ENCODE data around the gene THSD7A. TPM values are rescaled to one million over a fixed set of nuclear protein-coding genes. Genes with fewer than 3 reads are reported as not detected.

Gene THSD7A
- total and polyA plus RNA-seq, 2 donors, result 0.50 to 1.5 TPM

- no peak overlapping the region for H3K4me3 ChIP-seq (ENCODE audit: low read length in 2 of 2)
- no peak overlapping the region for H3K27ac ChIP-seq (ENCODE audit: low read depth in 1 of 2, low read length in 1 of 2)
- WGBS, result 93% methylated on average over 4 of the region's 4 CpGs
- H3K27me3 ChIP-seq (ENCODE audit: control insufficient read depth in 2 of 2, insufficient read depth in 1 of 2, low read length in 1 of 2), result no peaks in the 10 kb centered on the region
- no peak for DNase-seq (ENCODE audit: low read depth in 6 of 9, low spot score in 9 of 9)
- peaks cover 0 to under 1% of the 10 kb centered on the region in 2 donors for H3K9me3 ChIP-seq (ENCODE audit: control insufficient read depth in 2 of 2, insufficient read depth in 1 of 2, low read length in 1 of 2)
- H3K36me3 ChIP-seq (ENCODE audit: control insufficient read depth in 2 of 2, insufficient read depth in 2 of 2, low read length in 1 of 2), result no peaks in the 10 kb centered on the region
- no peaks in the 10 kb centered on the region for H3K4me1 ChIP-seq (ENCODE audit: control insufficient read depth in 2 of 2, insufficient read depth in 2 of 2, low read length in 2 of 2)
Measured at GRCh38 chr7:11415101-11415500, 416.9 kb downstream of the THSD7A start.

- Histone ChIP-seq H3K4me1 (ENCODE audit: control insufficient read depth in 2 of 2, insufficient read depth in 2 of 2, low read length in 2 of 2) (no peaks in the 10 kb centered on the region), H3K27ac (ENCODE audit: low read depth in 1 of 2, low read length in 1 of 2) (no peak overlapping the region), H3K36me3 (ENCODE audit: control insufficient read depth in 2 of 2, insufficient read depth in 2 of 2, low read length in 1 of 2) (no peaks in the 10 kb centered on the region), H3K9me3 (ENCODE audit: control insufficient read depth in 2 of 2, insufficient read depth in 1 of 2, low read length in 1 of 2) (no peaks in the 10 kb centered on the region), H3K4me3 (ENCODE audit: low read length in 2 of 2) (no peak overlapping the region), H3K27me3 (ENCODE audit: control insufficient read depth in 2 of 2, insufficient read depth in 1 of 2, low read length in 1 of 2) (no peaks in the 10 kb centered on the region)
- DNase-seq (ENCODE audit: low read depth in 6 of 9, low spot score in 9 of 9), result no peak
Measured at GRCh38 chr7:11413901-11414300, 418.1 kb downstream of the THSD7A start.

GRCh38 chr7:11412036-11412435 lies 420.0 kb downstream of the THSD7A start:
- 86% methylated on average over 2 of the region's 2 CpGs for WGBS
- H3K27me3 ChIP-seq (ENCODE audit: control insufficient read depth in 2 of 2, insufficient read depth in 1 of 2, low read length in 1 of 2), result no peaks in the 10 kb centered on the region
- no peak overlapping the region for H3K4me3 ChIP-seq (ENCODE audit: low read length in 2 of 2)
- DNase-seq (ENCODE audit: low read depth in 6 of 9, low spot score in 9 of 9), result no peak
- H3K9me3 ChIP-seq (ENCODE audit: control insufficient read depth in 2 of 2, insufficient read depth in 1 of 2, low read length in 1 of 2), result no peaks in the 10 kb centered on the region
- H3K4me1 ChIP-seq (ENCODE audit: control insufficient read depth in 2 of 2, insufficient read depth in 2 of 2, low read length in 2 of 2), result no peaks in the 10 kb centered on the region
- H3K27ac ChIP-seq (ENCODE audit: low read depth in 1 of 2, low read length in 1 of 2), result no peak overlapping the region
- no peaks in the 10 kb centered on the region for H3K36me3 ChIP-seq (ENCODE audit: control insufficient read depth in 2 of 2, insufficient read depth in 2 of 2, low read length in 1 of 2)

- 92% methylated on average over 8 of the region's 8 CpGs for WGBS
- no peaks in the 10 kb centered on the region for H3K27me3 ChIP-seq (ENCODE audit: control insufficient read depth in 2 of 2, insufficient read depth in 1 of 2, low read length in 1 of 2)
- H3K27ac ChIP-seq (ENCODE audit: low read depth in 1 of 2, low read length in 1 of 2), result no peak overlapping the region
- no peaks in the 10 kb centered on the region for H3K36me3 ChIP-seq (ENCODE audit: control insufficient read depth in 2 of 2, insufficient read depth in 2 of 2, low read length in 1 of 2)
- no peaks in the 10 kb centered on the region for H3K9me3 ChIP-seq (ENCODE audit: control insufficient read depth in 2 of 2, insufficient read depth in 1 of 2, low read length in 1 of 2)
- no peak overlapping the region for H3K4me3 ChIP-seq (ENCODE audit: low read length in 2 of 2)
- H3K4me1 ChIP-seq (ENCODE audit: control insufficient read depth in 2 of 2, insufficient read depth in 2 of 2, low read length in 2 of 2), result no peaks in the 10 kb centered on the region
- DNase-seq (ENCODE audit: low read depth in 6 of 9, low spot score in 9 of 9), result no peak
Measured at GRCh38 chr7:11410656-11411644, 421.0 kb downstream of the THSD7A start.

GRCh38 chr7:11404355-11404754 lies 427.6 kb downstream of the THSD7A start:
- Histone ChIP-seq H3K36me3 (ENCODE audit: control insufficient read depth in 2 of 2, insufficient read depth in 2 of 2, low read length in 1 of 2) (no peaks in the 10 kb centered on the region), H3K27ac (ENCODE audit: low read depth in 1 of 2, low read length in 1 of 2) (no peak overlapping the region), H3K4me3 (ENCODE audit: low read length in 2 of 2) (no peak overlapping the region), H3K4me1 (ENCODE audit: control insufficient read depth in 2 of 2, insufficient read depth in 2 of 2, low read length in 2 of 2) (no peaks in the 10 kb centered on the region), H3K9me3 (ENCODE audit: control insufficient read depth in 2 of 2, insufficient read depth in 1 of 2, low read length in 1 of 2) (no peaks in the 10 kb centered on the region), H3K27me3 (ENCODE audit: control insufficient read depth in 2 of 2, insufficient read depth in 1 of 2, low read length in 1 of 2) (no peaks in the 10 kb centered on the region)
- DNase-seq (ENCODE audit: low read depth in 6 of 9, low spot score in 9 of 9), result no peak
- WGBS, result 81% methylated on average over 1 of the region's 1 CpG

GRCh38 chr7:11403781-11404180 lies 428.2 kb downstream of the THSD7A start:
- Histone ChIP-seq H3K36me3 (ENCODE audit: control insufficient read depth in 2 of 2, insufficient read depth in 2 of 2, low read length in 1 of 2) (no peaks in the 10 kb centered on the region), H3K4me3 (ENCODE audit: low read length in 2 of 2) (no peak overlapping the region), H3K9me3 (ENCODE audit: control insufficient read depth in 2 of 2, insufficient read depth in 1 of 2, low read length in 1 of 2) (no peaks in the 10 kb centered on the region), H3K4me1 (ENCODE audit: control insufficient read depth in 2 of 2, insufficient read depth in 2 of 2, low read length in 2 of 2) (no peaks in the 10 kb centered on the region), H3K27ac (ENCODE audit: low read depth in 1 of 2, low read length in 1 of 2) (no peak overlapping the region), H3K27me3 (ENCODE audit: control insufficient read depth in 2 of 2, insufficient read depth in 1 of 2, low read length in 1 of 2) (no peaks in the 10 kb centered on the region)
- DNase-seq (ENCODE audit: low read depth in 6 of 9, low spot score in 9 of 9), result no peak
- WGBS, result 93% methylated on average over 1 of the region's 1 CpG

- Histone ChIP-seq H3K36me3 (ENCODE audit: control insufficient read depth in 2 of 2, insufficient read depth in 2 of 2, low read length in 1 of 2) (no peaks in the 10 kb centered on the region), H3K4me3 (ENCODE audit: low read length in 2 of 2) (no peak overlapping the region), H3K9me3 (ENCODE audit: control insufficient read depth in 2 of 2, insufficient read depth in 1 of 2, low read length in 1 of 2) (peaks cover 0 to 10% of the 10 kb centered on the region in 2 donors), H3K27me3 (ENCODE audit: control insufficient read depth in 2 of 2, insufficient read depth in 1 of 2, low read length in 1 of 2) (no peaks in the 10 kb centered on the region), H3K4me1 (ENCODE audit: control insufficient read depth in 2 of 2, insufficient read depth in 2 of 2, low read length in 2 of 2) (no peaks in the 10 kb centered on the region), H3K27ac (ENCODE audit: low read depth in 1 of 2, low read length in 1 of 2) (no peak overlapping the region)
- WGBS, result 93% methylated on average over 12 of the region's 12 CpGs
- no peak for DNase-seq (ENCODE audit: low read depth in 6 of 9, low spot score in 9 of 9)
Measured at GRCh38 chr7:11394438-11394837, 437.6 kb downstream of the THSD7A start.

- H3K4me3 ChIP-seq (ENCODE audit: low read length in 2 of 2), result no peak overlapping the region
- H3K4me1 ChIP-seq (ENCODE audit: control insufficient read depth in 2 of 2, insufficient read depth in 2 of 2, low read length in 2 of 2), result no peaks in the 10 kb centered on the region
- H3K27me3 ChIP-seq (ENCODE audit: control insufficient read depth in 2 of 2, insufficient read depth in 1 of 2, low read length in 1 of 2), result no peaks in the 10 kb centered on the region
- no peaks in the 10 kb centered on the region for H3K9me3 ChIP-seq (ENCODE audit: control insufficient read depth in 2 of 2, insufficient read depth in 1 of 2, low read length in 1 of 2)
- no peak for DNase-seq (ENCODE audit: low read depth in 6 of 9, low spot score in 9 of 9)
- H3K36me3 ChIP-seq (ENCODE audit: control insufficient read depth in 2 of 2, insufficient read depth in 2 of 2, low read length in 1 of 2), result no peaks in the 10 kb centered on the region
- H3K27ac ChIP-seq (ENCODE audit: low read depth in 1 of 2, low read length in 1 of 2), result no peak overlapping the region
- WGBS, result 96% methylated on average over 4 of the region's 4 CpGs
Measured at GRCh38 chr7:11379641-11380040, 452.4 kb downstream of the THSD7A start.

GRCh38 chr7:11376529-11376928 lies 455.5 kb downstream of the THSD7A start:
- H3K9me3 ChIP-seq (ENCODE audit: control insufficient read depth in 2 of 2, insufficient read depth in 1 of 2, low read length in 1 of 2), result no peaks in the 10 kb centered on the region
- H3K4me1 ChIP-seq (ENCODE audit: control insufficient read depth in 2 of 2, insufficient read depth in 2 of 2, low read length in 2 of 2), result no peaks in the 10 kb centered on the region
- no peak overlapping the region for H3K4me3 ChIP-seq (ENCODE audit: low read length in 2 of 2)
- no peak for DNase-seq (ENCODE audit: low read depth in 6 of 9, low spot score in 9 of 9)
- no peaks in the 10 kb centered on the region for H3K27me3 ChIP-seq (ENCODE audit: control insufficient read depth in 2 of 2, insufficient read depth in 1 of 2, low read length in 1 of 2)
- H3K27ac ChIP-seq (ENCODE audit: low read depth in 1 of 2, low read length in 1 of 2), result no peak overlapping the region
- H3K36me3 ChIP-seq (ENCODE audit: control insufficient read depth in 2 of 2, insufficient read depth in 2 of 2, low read length in 1 of 2), result no peaks in the 10 kb centered on the region
- WGBS, result 96% methylated on average over 2 of the region's 2 CpGs
